OCI-LY3 (cell line): Measurements from ENCODE around the gene ZMYM4.

Source experiments
- H2AFZ ChIP-seq: fragments of 200-600, 300-600 bp; shearing (Covaris generic); 2 replicates; pipeline ENCODE4 v1.6.0; 2014; ENCODE audit warnings: antibody characterized with exemption, low read depth, low read length
- H3K27ac ChIP-seq: fragments of 200-600, 300-600 bp; sonication (generic); 2 replicates; pipeline ENCODE4 v1.5.1; 2014; ENCODE audit warnings: mild to moderate bottlenecking, low read length, moderate library complexity, mixed read lengths
- H3K27me3 ChIP-seq: fragments of 200-600, 300-600 bp; sonication (generic); 2 replicates; pipeline ENCODE4 v1.6.1; 2014; ENCODE audit warnings: low read depth, low read length, mixed read lengths
- H3K36me3 ChIP-seq: fragments of 200-600, 300-600 bp; sonication (generic); replicated peaks from 2 replicates; pipeline ENCODE3; 2014; ENCODE audit warnings: low read depth, low read length, mixed read lengths
- H3K4me1 ChIP-seq: fragments of 300-600, 200-600 bp; sonication (generic); 2 replicates; pipeline ENCODE4 v1.6.1; 2014; ENCODE audit warnings: low read length, mixed read lengths
- H3K4me2 ChIP-seq: fragments of 200-600, 300-600 bp; sonication (generic); 2 replicates; pipeline ENCODE4 v1.6.1; 2014; ENCODE audit warnings: low read length, mixed read lengths
- H3K4me3 ChIP-seq: fragments of 300-600, 200-600 bp; sonication (generic); 2 replicates; pipeline ENCODE4 v1.5.1; 2014; ENCODE audit warnings: antibody characterized with exemption, mild to moderate bottlenecking, low read length, moderate library complexity
- H3K79me2 ChIP-seq: fragments of 300-600, 200-600 bp; shearing (Covaris generic); 2 replicates; pipeline ENCODE4 v1.6.1; 2014; ENCODE audit warnings: mild to moderate bottlenecking, low read length, mixed read lengths
- H3K9ac ChIP-seq: fragments of 300-600, 200-600 bp; shearing (Covaris generic); 2 replicates; pipeline ENCODE4 v1.6.0; 2014; ENCODE audit warnings: mild to moderate bottlenecking, low read length, moderate library complexity
- H3K9me3 ChIP-seq: fragments of 200-600, 300-600 bp; shearing (Covaris generic); 2 replicates; pipeline ENCODE4 v1.6.1; 2014; ENCODE audit warnings: low read length, mixed read lengths; ENCODE audit not compliant: insufficient read depth
- H4K20me1 ChIP-seq: fragments of 200-600, 300-600 bp; sonication (generic); 2 replicates; pipeline ENCODE4 v1.6.1; 2016; ENCODE audit warnings: low read length, mixed read lengths; ENCODE audit not compliant: insufficient read depth
- EZH2phosphoT487 ChIP-seq: fragments of 200-600 bp; shearing (Covaris generic); IDR thresholded peaks from 2 replicates; pipeline ENCODE4 v1.6.1; 2018; ENCODE audit warnings: antibody characterized with exemption, mixed run types, low read depth
- TF ChIP-seq, protein P1 (sequence below): fragments of 200-600, 300-600 bp; sonication (generic); IDR thresholded peaks from 2 replicates; pipeline ENCODE4 v1.5.1; 2014; ENCODE audit warnings: antibody characterized with exemption, low read length, low read depth

The ZMYM4 gene

DNA sequence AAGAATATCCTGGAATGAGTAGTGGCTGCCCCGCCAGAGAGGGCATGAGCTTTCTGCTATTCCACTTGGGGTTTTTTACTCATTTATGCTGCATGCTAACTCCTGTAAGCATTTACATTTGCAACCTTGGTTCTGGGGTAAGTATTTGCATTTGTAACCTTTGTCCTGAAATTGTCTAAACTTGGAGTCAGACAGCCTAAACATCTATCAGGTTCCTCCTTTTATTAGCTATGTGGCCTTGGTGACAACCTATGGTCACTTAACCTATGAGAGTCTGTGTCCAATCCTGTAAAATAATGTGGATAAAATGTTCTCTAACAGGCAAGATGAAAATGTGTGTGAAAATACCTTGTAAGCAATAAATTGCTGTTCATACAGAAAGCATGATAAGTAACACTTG lies 8.9 kb upstream of the ZMYM4 start:
- Histone ChIP-seq H3K36me3 (no peaks in the 10 kb centered on the region), H3K4me1 (no peaks in the 10 kb centered on the region), H3K79me2 (no peaks in the 10 kb centered on the region), H3K27ac (no peak overlapping the region), H3K4me2 (no peak overlapping the region), H3K4me3 (no peak overlapping the region), H3K9me3 (no peaks in the 10 kb centered on the region), H3K9ac (no peak overlapping the region), H2AFZ (no peak overlapping the region), H4K20me1 (no peaks in the 10 kb centered on the region), H3K27me3 (no peaks in the 10 kb centered on the region)
- TF ChIP-seq, protein P1, sequence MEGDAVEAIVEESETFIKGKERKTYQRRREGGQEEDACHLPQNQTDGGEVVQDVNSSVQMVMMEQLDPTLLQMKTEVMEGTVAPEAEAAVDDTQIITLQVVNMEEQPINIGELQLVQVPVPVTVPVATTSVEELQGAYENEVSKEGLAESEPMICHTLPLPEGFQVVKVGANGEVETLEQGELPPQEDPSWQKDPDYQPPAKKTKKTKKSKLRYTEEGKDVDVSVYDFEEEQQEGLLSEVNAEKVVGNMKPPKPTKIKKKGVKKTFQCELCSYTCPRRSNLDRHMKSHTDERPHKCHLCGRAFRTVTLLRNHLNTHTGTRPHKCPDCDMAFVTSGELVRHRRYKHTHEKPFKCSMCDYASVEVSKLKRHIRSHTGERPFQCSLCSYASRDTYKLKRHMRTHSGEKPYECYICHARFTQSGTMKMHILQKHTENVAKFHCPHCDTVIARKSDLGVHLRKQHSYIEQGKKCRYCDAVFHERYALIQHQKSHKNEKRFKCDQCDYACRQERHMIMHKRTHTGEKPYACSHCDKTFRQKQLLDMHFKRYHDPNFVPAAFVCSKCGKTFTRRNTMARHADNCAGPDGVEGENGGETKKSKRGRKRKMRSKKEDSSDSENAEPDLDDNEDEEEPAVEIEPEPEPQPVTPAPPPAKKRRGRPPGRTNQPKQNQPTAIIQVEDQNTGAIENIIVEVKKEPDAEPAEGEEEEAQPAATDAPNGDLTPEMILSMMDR: no peak
- no peak for TF ChIP-seq EZH2phosphoT487

DNA sequence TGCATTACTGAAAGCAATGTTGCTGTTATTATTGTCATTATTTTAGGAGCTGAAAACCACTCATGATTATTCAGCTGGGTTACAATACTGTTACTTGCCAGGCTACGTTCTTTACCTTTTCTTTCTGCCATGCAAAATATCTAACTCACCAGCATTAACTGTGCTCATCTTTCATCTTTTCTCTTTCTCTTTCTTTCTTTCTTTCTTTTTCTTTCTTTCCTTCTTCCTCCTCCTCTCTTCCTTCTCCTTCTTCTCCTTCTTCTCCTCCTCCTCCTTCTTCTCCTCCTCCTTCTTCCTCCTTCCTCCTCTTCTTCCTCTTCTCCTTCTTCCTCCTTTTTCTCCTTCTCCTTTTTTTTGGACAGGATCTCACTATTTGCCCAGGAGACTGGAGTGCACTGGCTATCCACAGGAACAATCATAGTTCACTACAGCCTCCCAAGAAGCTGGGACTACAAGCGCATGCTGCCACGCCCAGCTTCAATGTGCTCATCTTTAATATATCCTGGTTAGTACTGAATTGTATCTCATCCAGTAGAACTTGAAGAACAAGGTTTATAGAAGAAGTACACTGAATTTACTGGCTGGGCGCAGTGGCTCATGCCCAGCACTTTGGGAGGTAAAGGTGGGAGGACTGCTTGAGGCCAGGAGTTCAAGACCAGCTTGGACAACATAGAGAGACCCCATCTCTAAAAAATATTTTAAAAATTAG lies 6.9 kb upstream of the ZMYM4 start:
- H3K4me3 ChIP-seq: no peak overlapping the region
- no peaks in the 10 kb centered on the region for H3K27me3 ChIP-seq
- H3K36me3 ChIP-seq: no peaks in the 10 kb centered on the region
- no peak overlapping the region for H3K9ac ChIP-seq
- no peak overlapping the region for H3K27ac ChIP-seq
- no peak overlapping the region for H3K4me2 ChIP-seq
- TF ChIP-seq, protein P1: no peak
- no peak for TF ChIP-seq EZH2phosphoT487
- H2AFZ ChIP-seq: no peak overlapping the region
- H4K20me1 ChIP-seq: no peaks in the 10 kb centered on the region
- no peaks in the 10 kb centered on the region for H3K9me3 ChIP-seq
- H3K79me2 ChIP-seq: no peaks in the 10 kb centered on the region
- no peaks in the 10 kb centered on the region for H3K4me1 ChIP-seq

- no peaks in the 10 kb centered on the region for H4K20me1 ChIP-seq
- peaks cover 5% of the 10 kb centered on the region for H3K4me1 ChIP-seq
- H3K9ac ChIP-seq: no peak overlapping the region
- H2AFZ ChIP-seq: no peak overlapping the region
- peaks cover 4% of the 10 kb centered on the region for H3K79me2 ChIP-seq
- H3K9me3 ChIP-seq: no peaks in the 10 kb centered on the region
- no peak overlapping the region for H3K4me3 ChIP-seq
- TF ChIP-seq, protein P1: no peak
- TF ChIP-seq EZH2phosphoT487: no peak
- H3K4me2 ChIP-seq: no peak overlapping the region
- H3K27me3 ChIP-seq: no peaks in the 10 kb centered on the region
- H3K36me3 ChIP-seq: no peaks in the 10 kb centered on the region
- no peak overlapping the region for H3K27ac ChIP-seq
Measured at GRCh38 chr1:35264035-35264434, 4.5 kb upstream of the ZMYM4 start.

- TF ChIP-seq EZH2phosphoT487: no peak
- TF ChIP-seq, protein P1: no peak
- H3K4me3 ChIP-seq: no peak overlapping the region
- no peaks in the 10 kb centered on the region for H4K20me1 ChIP-seq
- no peaks in the 10 kb centered on the region for H3K36me3 ChIP-seq
- H3K27ac ChIP-seq: no peak overlapping the region
- no peak overlapping the region for H3K9ac ChIP-seq
- no peak overlapping the region for H2AFZ ChIP-seq
- peaks cover 7% of the 10 kb centered on the region for H3K4me1 ChIP-seq
- H3K9me3 ChIP-seq: no peaks in the 10 kb centered on the region
- no peak overlapping the region for H3K4me2 ChIP-seq
- no peaks in the 10 kb centered on the region for H3K27me3 ChIP-seq
- peaks cover 12% of the 10 kb centered on the region for H3K79me2 ChIP-seq
Measured at GRCh38 chr1:35264871-35265270, 3.6 kb upstream of the ZMYM4 start.
